ENCODE results near the gene RAMP1. TPM values are rescaled to one million over a fixed set of nuclear protein-coding genes. Genes with fewer than 3 reads are reported as not detected.

RAMP1 gene
- total RNA-seq, 4 donors from 2014 or later: 0.78 to 4.2 (median 3.0) TPM

DNA sequence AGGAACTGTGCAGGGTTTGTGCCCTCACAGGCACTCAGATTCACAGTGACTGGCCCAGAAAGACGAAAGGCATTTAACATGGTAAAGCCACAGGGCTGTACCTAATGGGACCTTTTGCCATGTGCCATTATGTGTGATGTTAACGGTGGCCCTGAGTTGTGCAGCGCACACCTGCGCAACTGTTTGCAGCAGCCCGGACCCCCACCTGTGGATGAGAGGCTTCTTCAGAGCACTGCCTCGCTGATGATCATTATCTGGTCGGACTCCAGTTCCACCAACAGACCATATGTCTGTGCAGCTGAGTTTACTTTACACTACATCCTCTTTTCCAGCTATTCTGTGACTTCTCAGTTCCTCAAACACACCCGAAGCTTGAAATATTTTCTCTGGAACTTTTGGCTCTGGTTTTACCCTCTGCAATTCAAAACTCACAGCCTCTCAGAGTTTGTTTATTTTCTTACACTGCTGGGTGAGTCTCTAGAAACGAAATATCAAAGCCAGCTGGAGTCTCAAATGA lies 71.8 kb downstream of the RAMP1 start:
- Histone ChIP-seq H3K4me3 (replicated peaks in 1 of 3) (no peak overlapping the region), H3K4me1 (peaks cover 9 to 10% of the 10 kb centered on the region in 2 donors), H3K27ac (peak overlapping the region in 1 of 3 donors; percentile 49), H3K27me3 (no peaks in the 10 kb centered on the region), H3K36me3 (no peaks in the 10 kb centered on the region), H3K9me3 (no peaks in the 10 kb centered on the region)
- no peak for DNase-seq
- TF ChIP-seq CTCF (IDR thresholded peaks at IDR 0.05) (no peak), POLR2A (IDR thresholded peaks at IDR 0.05) (no peak)
- intact Hi-C loops (cut with DNase I): no loop called here
- 44 to 48% methylated on average over 9 of the region's 9 CpGs for WGBS, 2 donors

GRCh38 chr2:237932731-237933131 lies 73.3 kb downstream of the RAMP1 start:
- Histone ChIP-seq H3K27ac (no peak overlapping the region), H3K4me3 (replicated peaks in 1 of 3) (no peak overlapping the region), H3K4me1 (peaks cover 9 to 10% of the 10 kb centered on the region in 2 donors), H3K36me3 (no peaks in the 10 kb centered on the region), H3K9me3 (no peaks in the 10 kb centered on the region), H3K27me3 (no peaks in the 10 kb centered on the region)
- intact Hi-C loops (cut with DNase I): no loop called here
- no peak for TF ChIP-seq CTCF (IDR thresholded peaks at IDR 0.05)
- TF ChIP-seq POLR2A (IDR thresholded peaks at IDR 0.05): no peak
- 63 to 87% methylated on average over 3 of the region's 3 CpGs for WGBS, 2 donors
- DNase-seq: no peak

DNA sequence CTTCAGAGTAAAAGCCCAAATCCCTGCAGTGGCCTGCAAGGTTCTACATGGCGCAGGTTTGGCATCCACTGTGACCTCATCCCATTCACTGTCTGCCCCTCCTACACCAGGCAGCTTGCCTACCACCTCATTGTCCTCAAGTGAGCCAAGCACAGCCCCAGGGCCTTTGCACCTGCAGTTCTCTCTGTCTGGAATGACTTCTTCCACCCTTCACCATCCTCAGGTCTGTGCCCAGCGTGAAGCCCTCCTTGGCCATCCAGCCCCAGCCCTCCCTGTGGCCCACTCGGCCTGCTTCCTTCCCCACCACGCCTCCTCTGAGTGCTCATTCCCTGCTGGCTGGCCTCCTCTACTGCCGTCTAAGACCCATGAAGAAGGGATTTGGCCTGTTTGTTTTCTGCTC lies 74.8 kb downstream of the RAMP1 start:
- no peak for TF ChIP-seq POLR2A (IDR thresholded peaks at IDR 0.05)
- TF ChIP-seq CTCF (IDR thresholded peaks at IDR 0.05): no peak
- Histone ChIP-seq H3K36me3 (no peaks in the 10 kb centered on the region), H3K4me1 (peaks cover 9 to 10% of the 10 kb centered on the region in 2 donors), H3K27ac (no peak overlapping the region), H3K4me3 (replicated peaks in 1 of 3) (no peak overlapping the region), H3K9me3 (no peaks in the 10 kb centered on the region), H3K27me3 (no peaks in the 10 kb centered on the region)
- DNase-seq: no peak
- WGBS, 2 donors: 97 to 99% methylated on average over 5 of the region's 5 CpGs
- intact Hi-C loops (cut with DNase I): no loop called here

GRCh38 chr2:237935740-237936452 lies 76.5 kb downstream of the RAMP1 start:
- no peak for TF ChIP-seq POLR2A (IDR thresholded peaks at IDR 0.05)
- TF ChIP-seq CTCF (IDR thresholded peaks at IDR 0.05): no peak
- WGBS, 2 donors: 82 to 90% methylated on average over 11 of the region's 11 CpGs
- intact Hi-C loops (cut with DNase I): no loop called here

GRCh38 chr2:237939251-237939650 lies 79.8 kb downstream of the RAMP1 start:
- Histone ChIP-seq H3K9me3 (no peaks in the 10 kb centered on the region), H3K4me3 (replicated peaks in 1 of 3) (no peak overlapping the region), H3K36me3 (no peaks in the 10 kb centered on the region), H3K4me1 (no peaks in the 10 kb centered on the region), H3K27me3 (no peaks in the 10 kb centered on the region), H3K27ac (no peak overlapping the region)
- DNase-seq: no peak
- intact Hi-C loops (cut with DNase I): no loop called here
- TF ChIP-seq POLR2A (IDR thresholded peaks at IDR 0.05): no peak
- no peak for TF ChIP-seq CTCF (IDR thresholded peaks at IDR 0.05)

More at GRCh38 chr2:237935740-237936452, 76.5 kb downstream of the RAMP1 start:
- no peak for DNase-seq
- Histone ChIP-seq H3K4me3 (replicated peaks in 1 of 3) (no peak overlapping the region), H3K36me3 (no peaks in the 10 kb centered on the region), H3K4me1 (peaks cover 9 to 10% of the 10 kb centered on the region in 2 donors), H3K27ac (no peak overlapping the region), H3K27me3 (no peaks in the 10 kb centered on the region), H3K9me3 (no peaks in the 10 kb centered on the region)

Measured in thyroid gland (tissue), 4 donors.